Activated naive CD4-positive, alpha-beta T cell treated with anti-CD3 and anti-CD28 coated beads for 36 hours (primary cell): ENCODE measurements around the gene IGF2BP3. TPM values are rescaled to one million over a fixed set of nuclear protein-coding genes. Genes with fewer than 3 reads are reported as not detected.

Experiments
- CTCF ChIA-PET: fragments of 350-600 bp; sonication (Branson Sonifier 250); formaldehyde crosslinking; loops from one replicate; lab custom pipeline; 2021; ENCODE audit warnings: antibody characterized with exemption; lab: Charles Lee
- DNase-seq: peaks from one replicate; pipeline ENCODE4 v3.0.0-alpha.2; 2020
- H3K27ac Mint-ChIP-seq: one replicate; pipeline ENCODE4 v1.8.0; 2021; ENCODE audit warnings: mild to moderate bottlenecking, mixed read lengths
- H3K27me3 Mint-ChIP-seq: one replicate; pipeline ENCODE4 v1.8.0; 2021; ENCODE audit warnings: low read depth, mixed read lengths
- H3K36me3 Mint-ChIP-seq: one replicate; pipeline ENCODE4 v1.8.0; 2021; ENCODE audit warnings: low read depth, mixed read lengths
- H3K4me1 Mint-ChIP-seq: one replicate; pipeline ENCODE4 v1.8.0; 2021; ENCODE audit warnings: low read depth, mixed read lengths
- H3K4me3 Mint-ChIP-seq: one replicate; pipeline ENCODE4 v1.8.0; 2021; ENCODE audit warnings: mild to moderate bottlenecking, moderate library complexity, mixed read lengths
- H3K9me3 Mint-ChIP-seq: one replicate; pipeline ENCODE4 v1.8.0; 2021; ENCODE audit warnings: mixed read lengths
- intact Hi-C: fragments of 100-400 bp; cut with micrococcal nuclease; formaldehyde crosslinking; loops from one replicate; pipeline ENCODE4 v1.15.1; 2023
- total RNA-seq, 2 experiments: library from RNA; stranded (reverse); gene quantifications; one replicate each; pipeline ENCODE4 v1.2.3, GENCODE V29; 2021

Gene IGF2BP3
- total RNA-seq, 2 experiments from 2014 or later: 0.29 to 0.54 TPM

- Mint-ChIP-seq H3K36me3 (no peaks in the 10 kb centered on the region), H3K9me3 (no peaks in the 10 kb centered on the region), H3K4me3 (peak overlapping the region; percentile 31), H3K4me1 (peaks cover 32% of the 10 kb centered on the region), H3K27ac (peak overlapping the region; percentile 64), H3K27me3 (no peaks in the 10 kb centered on the region)
- intact Hi-C loops: no loop called here
- CTCF ChIA-PET: interaction anchor here (0.5 to 3.4 kb wide), 8 partner anchors 11 to 361 kb away, joined by 3 to 17 read pairs (median 4); partner anchors contain the start of genes IGF2BP3 and MALSU1
- DNase-seq: no peak
These were observed 123.1 kb downstream of the IGF2BP3 start for GRCh38 chr7:23347033-23347681.

GRCh38 chr7:23346316-23346715, 124.0 kb downstream of the IGF2BP3 start:
- no peaks in the 10 kb centered on the region for H3K36me3 Mint-ChIP-seq
- H3K9me3 Mint-ChIP-seq: no peaks in the 10 kb centered on the region
- H3K27ac Mint-ChIP-seq: peak overlapping the region; percentile 81
- no peaks in the 10 kb centered on the region for H3K27me3 Mint-ChIP-seq
- intact Hi-C loops: loop anchor here (1.0 kb wide), 7 partner anchors 27 to 249 kb away; partner anchors contain the start of gene MALSU1
- H3K4me1 Mint-ChIP-seq: peaks cover 30% of the 10 kb centered on the region
- H3K4me3 Mint-ChIP-seq: peak overlapping the region; percentile 68
- DNase-seq: peak; percentile 28
- CTCF ChIA-PET: interaction anchor here (0.7 to 3.4 kb wide), 8 partner anchors 10 to 86 kb away, joined by 3 to 17 read pairs (median 6); partner anchors contain the start of gene MALSU1

GRCh38 chr7:23345601-23346000, 124.7 kb downstream of the IGF2BP3 start:
- H3K27ac Mint-ChIP-seq: peak overlapping the region; percentile 81
- CTCF ChIA-PET: interaction anchor here (0.7 to 3.4 kb wide), 12 partner anchors 9 to 86 kb away, joined by 3 to 17 read pairs (median 4); partner anchors contain the start of gene MALSU1
- peaks cover 30% of the 10 kb centered on the region for H3K4me1 Mint-ChIP-seq
- H3K4me3 Mint-ChIP-seq: no peak overlapping the region
- no peaks in the 10 kb centered on the region for H3K27me3 Mint-ChIP-seq
- no peak for DNase-seq
- intact Hi-C loops: no loop called here
- H3K9me3 Mint-ChIP-seq: no peaks in the 10 kb centered on the region
- H3K36me3 Mint-ChIP-seq: no peaks in the 10 kb centered on the region

GRCh38 chr7:23343806-23344475, 126.3 kb downstream of the IGF2BP3 start:
- intact Hi-C loops: no loop called here
- H3K27ac Mint-ChIP-seq: no peak overlapping the region
- DNase-seq: no peak
- CTCF ChIA-PET: interaction anchor here (1.1 to 1.2 kb wide), 2 partner anchors 14 kb away, joined by 3 to 5 read pairs; no protein-coding TSS in a partner anchor
- peaks cover 30% of the 10 kb centered on the region for H3K4me1 Mint-ChIP-seq
- no peaks in the 10 kb centered on the region for H3K36me3 Mint-ChIP-seq
- H3K27me3 Mint-ChIP-seq: no peaks in the 10 kb centered on the region
- H3K4me3 Mint-ChIP-seq: no peak overlapping the region
- H3K9me3 Mint-ChIP-seq: no peaks in the 10 kb centered on the region

- Mint-ChIP-seq H3K36me3 (no peaks in the 10 kb centered on the region), H3K27me3 (no peaks in the 10 kb centered on the region), H3K4me3 (no peak overlapping the region), H3K27ac (no peak overlapping the region), H3K9me3 (no peaks in the 10 kb centered on the region), H3K4me1 (peaks cover 30% of the 10 kb centered on the region)
- CTCF ChIA-PET: interaction anchor here (1.1 to 1.6 kb wide), 2 partner anchors 15 to 43 kb away, joined by 3 to 5 read pairs; no protein-coding TSS in a partner anchor
- intact Hi-C loops: no loop called here
- DNase-seq: no peak
These were observed 127.2 kb downstream of the IGF2BP3 start for GRCh38 chr7:23343102-23343501.

- CTCF ChIA-PET: interaction anchor here (1.6 kb wide), 1 partner anchor 44 kb away, joined by 3 read pairs; no protein-coding TSS in a partner anchor
- Mint-ChIP-seq H3K27me3 (no peaks in the 10 kb centered on the region), H3K9me3 (no peaks in the 10 kb centered on the region), H3K36me3 (no peaks in the 10 kb centered on the region), H3K27ac (no peak overlapping the region), H3K4me3 (no peak overlapping the region), H3K4me1 (peaks cover 19% of the 10 kb centered on the region)
- intact Hi-C loops: no loop called here
- DNase-seq: no peak
These were observed 128.3 kb downstream of the IGF2BP3 start for GRCh38 chr7:23341846-23342598.

GRCh38 chr7:23338863-23339262, 131.4 kb downstream of the IGF2BP3 start:
- Mint-ChIP-seq H3K36me3 (no peaks in the 10 kb centered on the region), H3K27ac (no peak overlapping the region), H3K4me1 (no peaks in the 10 kb centered on the region), H3K4me3 (no peak overlapping the region), H3K27me3 (no peaks in the 10 kb centered on the region), H3K9me3 (no peaks in the 10 kb centered on the region)
- no peak for DNase-seq
- CTCF ChIA-PET: interaction anchor here (0.6 to 2.7 kb wide), 2 partner anchors 18 to 66 kb away, joined by 3 to 9 read pairs; no protein-coding TSS in a partner anchor
- intact Hi-C loops: no loop called here

GRCh38 chr7:23338439-23338838, 131.9 kb downstream of the IGF2BP3 start:
- CTCF ChIA-PET: interaction anchor here (0.6 to 2.7 kb wide), 2 partner anchors 18 to 66 kb away, joined by 3 to 9 read pairs; no protein-coding TSS in a partner anchor
- DNase-seq: no peak
- no peaks in the 10 kb centered on the region for H3K4me1 Mint-ChIP-seq
- H3K27ac Mint-ChIP-seq: no peak overlapping the region
- H3K4me3 Mint-ChIP-seq: no peak overlapping the region
- no peaks in the 10 kb centered on the region for H3K36me3 Mint-ChIP-seq
- intact Hi-C loops: no loop called here
- H3K27me3 Mint-ChIP-seq: no peaks in the 10 kb centered on the region
- H3K9me3 Mint-ChIP-seq: no peaks in the 10 kb centered on the region

GRCh38 chr7:23337374-23337773, 132.9 kb downstream of the IGF2BP3 start:
- no peak overlapping the region for H3K4me3 Mint-ChIP-seq
- no peak overlapping the region for H3K27ac Mint-ChIP-seq
- DNase-seq: no peak
- no peaks in the 10 kb centered on the region for H3K9me3 Mint-ChIP-seq
- intact Hi-C loops: no loop called here
- CTCF ChIA-PET: interaction anchor here (2.7 kb wide), 1 partner anchor 65 kb away, joined by 9 read pairs; no protein-coding TSS in a partner anchor
- no peaks in the 10 kb centered on the region for H3K36me3 Mint-ChIP-seq
- H3K4me1 Mint-ChIP-seq: no peaks in the 10 kb centered on the region
- H3K27me3 Mint-ChIP-seq: no peaks in the 10 kb centered on the region

GRCh38 chr7:23336799-23337283, 133.4 kb downstream of the IGF2BP3 start:
- no peaks in the 10 kb centered on the region for H3K27me3 Mint-ChIP-seq
- intact Hi-C loops: no loop called here
- CTCF ChIA-PET: interaction anchor here (0.9 to 2.7 kb wide), 3 partner anchors 9 to 64 kb away, joined by 3 to 9 read pairs (median 3); no protein-coding TSS in a partner anchor
- no peak for DNase-seq
- no peak overlapping the region for H3K27ac Mint-ChIP-seq
- no peaks in the 10 kb centered on the region for H3K4me1 Mint-ChIP-seq
- H3K4me3 Mint-ChIP-seq: no peak overlapping the region
- no peaks in the 10 kb centered on the region for H3K9me3 Mint-ChIP-seq
- no peaks in the 10 kb centered on the region for H3K36me3 Mint-ChIP-seq

GRCh38 chr7:23336086-23336485, 134.2 kb downstream of the IGF2BP3 start:
- intact Hi-C loops: no loop called here
- no peak for DNase-seq
- CTCF ChIA-PET: interaction anchor here (0.7 to 2.7 kb wide), 6 partner anchors 10 to 207 kb away, joined by 3 to 9 read pairs (median 4); no protein-coding TSS in a partner anchor
- Mint-ChIP-seq H3K4me3 (no peak overlapping the region), H3K9me3 (no peaks in the 10 kb centered on the region), H3K27ac (no peak overlapping the region), H3K36me3 (no peaks in the 10 kb centered on the region), H3K27me3 (no peaks in the 10 kb centered on the region), H3K4me1 (no peaks in the 10 kb centered on the region)
